Heart left ventricle (tissue), 16 donors: Measurements from ENCODE around the gene ZNF446. TPM values are rescaled to one million over a fixed set of nuclear protein-coding genes. Genes with fewer than 3 reads are reported as not detected.

Source experiments
- ATAC-seq, 4 donors: fragments of 200-7000 bp; cut with Tn5 transposase; one replicate each; pipeline ENCODE4 v1.9.1; 2020 to 2022; ENCODE audit warnings: moderate library complexity in 4 of 4, mild to moderate bottlenecking in 3 of 4, moderate number of reproducible peaks in 1 of 4
- DNase-seq, 5 donors: peaks; one replicate each; pipeline ENCODE4 v3.0.0-alpha.2; 2020
- H3K27ac ChIP-seq, 12 donors: fragments of 200-600 bp; sonication (generic) in 4 of 12; one replicate each; pipeline versions ENCODE4 v1.5.0 to v1.8.0; 2016 to 2022; ENCODE audit warnings: mild to moderate bottlenecking in 2 of 12
- H3K27me3 ChIP-seq, 9 donors: fragments of 200-600 bp; sonication (generic) in 2 of 9; one replicate each; pipeline versions ENCODE4 v1.5.1 to v1.8.0; 2016 to 2022; ENCODE audit warnings: mild to moderate bottlenecking in 3 of 9
- H3K36me3 ChIP-seq, 9 donors: fragments of 200-600 bp; sonication (generic) in 2 of 9; one replicate each; pipeline versions ENCODE4 v1.5.0 to v1.8.0; 2018 to 2022; ENCODE audit warnings: mild to moderate bottlenecking in 2 of 9
- H3K4me1 ChIP-seq, 12 donors: fragments of 200-600 bp; sonication (generic) in 4 of 12; one replicate each; pipeline versions ENCODE4 v1.5.0 to v1.8.0; 2016 to 2022; ENCODE audit warnings: mild to moderate bottlenecking in 3 of 12
- H3K4me3 ChIP-seq, 12 donors: fragments of 200-600 bp; sonication (generic) in 4 of 12; one replicate each; pipeline versions ENCODE4 v1.5.0 to v1.8.0; 2017 to 2022; ENCODE audit warnings: mild to moderate bottlenecking in 9 of 12, moderate library complexity in 4 of 12
- H3K9me3 ChIP-seq, 12 donors: fragments of 200-600 bp; sonication (generic) in 4 of 12; one replicate each; pipeline versions ENCODE4 v1.5.0 to v1.8.0; 2016 to 2022; ENCODE audit warnings: mild to moderate bottlenecking in 1 of 12
- POLR2A ChIP-seq, 2 donors: fragments of 450-650 bp; IDR thresholded peaks; one replicate each; pipeline ENCODE4 v1.6.1; 2017; ENCODE audit warnings: antibody characterized with exemption in 2 of 2, mild to moderate bottlenecking in 2 of 2, moderate library complexity in 2 of 2
- WGBS, 4 donors: extraction: QIAGEN DNeasy Blood & Tissue Kit in 2 of 4; methylation state at CpG; one replicate each; pipeline versions ENCODE4 v1.1.5 to v1.1.7; 2013 to 2018; 5-methylcytosine and 5-hydroxymethylcytosine counted together
- intact Hi-C, 10 donors: fragments of 100-400 bp; cut with DNase I; formaldehyde crosslinking; loops; one replicate each; pipeline versions ENCODE4 v1.11.1 to v1.14.2; 2022
- polyA plus RNA-seq, 2 donors: library from polyadenylated mRNA; stranded (reverse); fragments of 200-250 nt; gene quantifications; one replicate each; pipeline ENCODE4 v1.2.3, GENCODE V29; 2013
- total RNA-seq, 9 donors: library from RNA; depleted of rRNA in 2 of 9; stranded (reverse); fragments of >200 nt in 2 of 9; fragmentation: NEBNext Ultra II Directional in 3 of 9; extraction: Animal tissue kit (Norgen Biotek cat#: 25700) in 3 of 9; gene quantifications; one replicate each; pipeline versions ENCODE4 v1.1.0 to v1.2.4, GENCODE V29; 2016 to 2023
- TF ChIP-seq, protein P1 (sequence below), 12 donors: fragments of 200-600 bp; sonication (generic) in 4 of 12; IDR thresholded peaks; one replicate each; pipeline versions ENCODE4 v1.5.0 to v1.8.0; 2018 to 2022; ENCODE audit warnings: antibody characterized with exemption in 12 of 12, mild to moderate bottlenecking in 5 of 12
- donor health status: ischemic (EF 13 %, LVEDD 7.1; RV severe dilation, severe dysfunction).
- donor health status: healthy with polysubstance abuse.
- donor health status: DM: no; HTN: yes; CAD: no.
- donor health status: DM: no; HTN: no; CAD: no.
- donor health status: ischemic (EF 25% LVEDD 6.9; RV normal size, moderate dysfunction).
- donor health status: ischemic (EF 25% LVEDD 5.7; RV mildly dilated, moderate dysfunction).
- donor health status: healthy.
- donor health status: DM: yes; HTN: yes; CAD: no.
- donor health status: ischemic (EF 35%, LVEDD 5.7; RV mildly dilated, moderate dysfunction).
- donor health status: nonischemic (EF 11% LVEDD 7.7; RV severe dilation, severe dysfunction).
- donor health status: DM: yes; HTN: yes; CAD: no.
- donor health status: PGD.
- donor health status: ischemic (EF 29% LVEDD 5.4; RV normal size, mild dysfunction).
- donor health status: nonischemic (EF 23%, LVEDD 6.1; RV moderate dilation, normal function).

Gene ZNF446
- total and polyA plus RNA-seq, 11 donors, result 4.3 to 9.3 (median 6.0) TPM

DNA sequence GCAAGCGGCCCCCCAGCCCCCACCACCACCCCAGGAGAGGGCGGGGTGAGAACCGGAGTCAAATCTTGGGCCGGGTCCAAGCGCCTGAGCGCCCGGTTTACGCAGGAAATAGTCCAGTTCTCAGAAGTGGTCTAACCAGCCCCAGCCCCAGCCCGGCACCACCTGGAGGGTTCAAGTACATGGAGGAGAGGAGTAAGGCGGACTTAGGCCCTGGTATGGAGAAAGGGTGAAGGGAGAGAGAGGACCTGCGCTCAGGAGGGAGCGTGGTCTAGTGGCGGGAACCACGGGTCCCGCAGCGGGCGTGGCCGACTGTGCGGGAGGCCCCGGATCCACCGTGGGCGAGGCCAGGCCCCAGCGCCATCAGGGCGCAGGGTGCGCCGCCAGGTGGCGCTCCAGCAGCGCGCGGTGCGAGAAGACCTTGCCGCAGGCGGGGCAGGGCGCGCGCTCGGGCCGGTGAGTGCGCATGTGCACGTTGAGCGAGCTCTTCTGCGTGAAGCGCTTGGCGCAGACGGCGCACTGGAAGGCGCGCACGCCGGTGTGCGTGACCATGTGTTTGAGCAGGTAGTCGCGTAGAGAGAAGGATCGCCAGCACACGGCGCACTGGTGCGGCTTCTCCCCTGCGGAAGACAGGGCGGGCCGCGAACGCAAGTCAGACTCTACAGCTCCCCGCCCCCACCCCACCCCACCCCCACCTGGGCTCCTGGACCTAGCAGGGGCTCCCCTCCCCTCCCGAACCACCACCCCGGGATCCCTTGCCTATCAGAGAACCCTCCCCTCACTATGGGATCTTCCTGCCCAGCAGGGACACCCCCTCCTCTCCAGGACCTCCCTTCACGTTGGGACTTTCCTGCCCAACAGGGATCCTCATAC, 37.8 kb downstream of the ZNF446 start:
- TF ChIP-seq POLR2A (IDR thresholded peaks at IDR 0.05), result no peak
- TF ChIP-seq, protein P1, sequence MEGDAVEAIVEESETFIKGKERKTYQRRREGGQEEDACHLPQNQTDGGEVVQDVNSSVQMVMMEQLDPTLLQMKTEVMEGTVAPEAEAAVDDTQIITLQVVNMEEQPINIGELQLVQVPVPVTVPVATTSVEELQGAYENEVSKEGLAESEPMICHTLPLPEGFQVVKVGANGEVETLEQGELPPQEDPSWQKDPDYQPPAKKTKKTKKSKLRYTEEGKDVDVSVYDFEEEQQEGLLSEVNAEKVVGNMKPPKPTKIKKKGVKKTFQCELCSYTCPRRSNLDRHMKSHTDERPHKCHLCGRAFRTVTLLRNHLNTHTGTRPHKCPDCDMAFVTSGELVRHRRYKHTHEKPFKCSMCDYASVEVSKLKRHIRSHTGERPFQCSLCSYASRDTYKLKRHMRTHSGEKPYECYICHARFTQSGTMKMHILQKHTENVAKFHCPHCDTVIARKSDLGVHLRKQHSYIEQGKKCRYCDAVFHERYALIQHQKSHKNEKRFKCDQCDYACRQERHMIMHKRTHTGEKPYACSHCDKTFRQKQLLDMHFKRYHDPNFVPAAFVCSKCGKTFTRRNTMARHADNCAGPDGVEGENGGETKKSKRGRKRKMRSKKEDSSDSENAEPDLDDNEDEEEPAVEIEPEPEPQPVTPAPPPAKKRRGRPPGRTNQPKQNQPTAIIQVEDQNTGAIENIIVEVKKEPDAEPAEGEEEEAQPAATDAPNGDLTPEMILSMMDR (IDR thresholded peaks at IDR 0.05), result peak; percentile 82 to 97 (median 88)
- peak overlapping the region in 11 of 12 donors; percentile 14 to 55 (median 50) for H3K4me3 ChIP-seq
- H3K27ac ChIP-seq, result peak overlapping the region in 9 of 12 donors; percentile 14 to 84 (median 52)
- ATAC-seq (peak; percentile 48 to 90 (median 88)), DNase-seq (peak; percentile 81 to 95 (median 90))
- intact Hi-C loops, result loop anchor here in 1 of 10 donors (5.0 kb wide), 1 partner anchor 297 kb away; no protein-coding TSS in a partner anchor
- 20 to 45% (median 40%) methylated on average over 29 to 66 of the region's 66 CpGs for WGBS, 4 donors
- H3K9me3 ChIP-seq, result no peaks in the 10 kb centered on the region
- H3K36me3 ChIP-seq, result peaks cover 0 to 31% (median 17%) of the 10 kb centered on the region in 9 donors
- peaks cover 7 to 55% (median 31%) of the 10 kb centered on the region in 12 donors for H3K4me1 ChIP-seq
- H3K27me3 ChIP-seq, result no peaks in the 10 kb centered on the region

DNA sequence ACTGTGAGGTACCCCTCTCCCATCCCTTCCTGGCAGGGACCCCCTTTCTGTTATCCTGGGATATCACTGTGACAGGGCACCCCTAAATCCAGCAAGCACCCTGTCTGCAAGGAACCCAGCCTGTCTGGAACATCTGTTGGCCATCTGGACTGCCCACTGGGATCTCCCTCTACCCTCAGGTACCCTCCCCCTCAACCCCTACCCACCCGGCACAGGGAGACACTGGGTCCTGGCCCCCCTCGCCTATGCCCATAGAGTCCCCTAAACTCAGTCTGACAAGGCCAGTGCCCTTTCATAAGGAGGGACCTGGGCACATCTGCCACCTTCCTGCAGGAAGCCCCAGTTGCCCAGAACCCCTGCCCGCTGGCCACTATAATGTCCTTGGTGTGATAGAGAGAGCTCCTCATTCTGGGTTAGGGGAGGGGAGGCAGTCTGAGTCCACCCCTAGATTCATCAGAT, 38.4 kb downstream of the ZNF446 start:
- H3K27me3 ChIP-seq, result no peaks in the 10 kb centered on the region
- intact Hi-C loops, result loop anchor here in 1 of 10 donors (5.0 kb wide), 1 partner anchor 297 kb away; no protein-coding TSS in a partner anchor
- peaks cover 7 to 57% (median 31%) of the 10 kb centered on the region in 12 donors for H3K4me1 ChIP-seq
- DNase-seq, result no peak
- peak overlapping the region in 9 of 12 donors; percentile 40 to 55 (median 50) for H3K4me3 ChIP-seq
- 78 to 88% (median 81%) methylated on average over 2 to 3 of the region's 3 CpGs for WGBS, 4 donors
- TF ChIP-seq, protein P1 (IDR thresholded peaks at IDR 0.05), result no peak
- TF ChIP-seq POLR2A (IDR thresholded peaks at IDR 0.05), result no peak
- no peak for ATAC-seq
- H3K27ac ChIP-seq, result peak overlapping the region in 4 of 12 donors; percentile 43 to 84 (median 54)
- H3K36me3 ChIP-seq, result peaks cover 0 to 31% (median 17%) of the 10 kb centered on the region in 9 donors
- no peaks in the 10 kb centered on the region for H3K9me3 ChIP-seq

DNA sequence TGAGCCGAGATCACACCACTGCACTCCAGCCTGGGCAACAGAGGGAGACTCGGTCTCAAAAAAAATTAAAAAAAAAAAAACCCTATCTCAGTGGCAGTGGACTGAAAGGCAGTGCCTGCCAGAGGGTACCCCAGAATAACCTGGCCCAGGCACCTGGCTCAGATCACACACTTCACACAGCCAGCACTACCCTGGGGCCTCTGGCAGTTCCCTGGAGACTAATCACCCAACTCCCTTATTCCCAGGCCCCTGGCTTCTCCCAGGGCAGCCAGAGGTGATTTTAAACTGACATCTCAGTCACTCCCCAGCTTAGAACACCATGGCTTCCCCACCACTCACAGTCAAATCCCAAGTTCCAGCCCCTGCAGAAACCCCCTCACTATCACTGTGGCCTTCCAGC, 39.1 kb downstream of the ZNF446 start:
- peaks cover 7 to 61% (median 32%) of the 10 kb centered on the region in 12 donors for H3K4me1 ChIP-seq
- TF ChIP-seq, protein P1 (IDR thresholded peaks at IDR 0.05), result no peak
- no peak for TF ChIP-seq POLR2A (IDR thresholded peaks at IDR 0.05)
- no peak for DNase-seq
- intact Hi-C loops, result no loop called here
- no peak overlapping the region for H3K4me3 ChIP-seq
- no peak overlapping the region for H3K27ac ChIP-seq
- WGBS, 4 donors, result 87 to 91% (median 88%) methylated on average over 2 of the region's 2 CpGs
- H3K36me3 ChIP-seq, result peaks cover 0 to 31% (median 17%) of the 10 kb centered on the region in 9 donors
- no peaks in the 10 kb centered on the region for H3K9me3 ChIP-seq
- ATAC-seq, result no peak
- no peaks in the 10 kb centered on the region for H3K27me3 ChIP-seq

DNA sequence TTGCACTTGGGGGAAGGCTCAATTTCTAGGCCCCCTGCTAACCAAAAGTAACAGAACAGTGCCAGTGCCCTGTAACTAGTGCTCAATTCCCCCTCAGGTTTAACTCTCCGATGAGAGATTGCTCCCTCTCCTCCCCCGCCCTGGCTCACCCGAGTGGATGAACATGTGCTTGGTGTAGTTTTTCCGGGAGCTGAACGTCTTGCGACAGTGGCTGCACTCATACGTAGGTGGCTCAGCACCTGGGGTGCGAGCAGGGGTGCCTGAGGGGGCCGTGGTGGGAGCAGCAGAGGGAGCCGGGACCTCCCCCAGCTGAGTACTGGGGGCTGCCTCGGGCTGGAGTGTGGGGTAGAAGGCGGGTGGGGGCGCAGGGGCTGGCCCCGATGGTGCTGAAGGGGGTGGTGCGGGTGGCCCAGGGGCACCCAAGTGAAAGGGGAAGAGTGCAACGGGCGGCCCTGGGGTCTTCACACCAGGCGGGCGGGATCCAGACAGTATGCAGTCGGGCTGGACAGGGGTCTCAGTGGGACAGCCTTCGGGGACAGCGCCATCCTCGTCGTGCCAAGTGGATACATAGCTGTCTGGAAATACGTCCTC, 40.2 kb downstream of the ZNF446 start:
- H3K27ac ChIP-seq, result no peak overlapping the region
- no peak for DNase-seq
- WGBS, 4 donors, result 86 to 89% (median 89%) methylated on average over 25 of the region's 25 CpGs

More for the DNA sequence above, 40.2 kb downstream of the ZNF446 start:
- ATAC-seq, result no peak
- Histone ChIP-seq H3K27me3 (no peaks in the 10 kb centered on the region), H3K36me3 (peaks cover 0 to 31% (median 17%) of the 10 kb centered on the region in 9 donors), H3K4me1 (peaks cover 7 to 65% (median 35%) of the 10 kb centered on the region in 12 donors), H3K9me3 (no peaks in the 10 kb centered on the region), H3K4me3 (no peak overlapping the region)
- TF ChIP-seq, protein P1 (IDR thresholded peaks at IDR 0.05), result no peak
- TF ChIP-seq POLR2A (IDR thresholded peaks at IDR 0.05), result no peak
- intact Hi-C loops, result no loop called here
